ENCODE results near the gene EGLN3.

Gene EGLN3

GRCh38 chr14:33909380-33910084 lies 41.3 kb downstream of the EGLN3 start:
- no peak for DNase-seq

GRCh38 chr14:33908540-33909223 lies 42.2 kb downstream of the EGLN3 start:
- DNase-seq, result peak; percentile 26

- DNase-seq, result no peak
These were observed 43.9 kb downstream of the EGLN3 start for GRCh38 chr14:33906968-33907367.

- DNase-seq, result no peak
These were observed 46.3 kb downstream of the EGLN3 start for GRCh38 chr14:33904609-33905008.

DNA sequence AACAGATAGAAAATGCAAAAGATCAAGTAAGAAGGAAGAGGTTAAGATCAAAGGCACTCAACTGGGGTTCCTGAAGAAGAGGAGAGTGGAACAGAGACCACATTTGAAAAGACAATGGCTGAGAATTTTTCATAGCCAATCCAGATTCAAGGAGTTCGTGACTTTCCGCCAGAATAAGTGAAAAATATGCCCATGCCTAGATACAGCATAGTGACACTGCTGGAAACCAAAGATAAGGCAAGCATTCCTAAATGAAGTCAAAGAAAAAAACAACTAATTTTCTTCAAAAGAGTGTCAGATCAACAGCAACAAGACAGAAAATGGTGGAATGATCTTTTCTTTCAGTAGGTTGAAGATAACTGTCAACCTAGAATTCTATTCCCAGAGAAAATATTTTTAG lies 47.5 kb downstream of the EGLN3 start:
- DNase-seq, result no peak

DNA sequence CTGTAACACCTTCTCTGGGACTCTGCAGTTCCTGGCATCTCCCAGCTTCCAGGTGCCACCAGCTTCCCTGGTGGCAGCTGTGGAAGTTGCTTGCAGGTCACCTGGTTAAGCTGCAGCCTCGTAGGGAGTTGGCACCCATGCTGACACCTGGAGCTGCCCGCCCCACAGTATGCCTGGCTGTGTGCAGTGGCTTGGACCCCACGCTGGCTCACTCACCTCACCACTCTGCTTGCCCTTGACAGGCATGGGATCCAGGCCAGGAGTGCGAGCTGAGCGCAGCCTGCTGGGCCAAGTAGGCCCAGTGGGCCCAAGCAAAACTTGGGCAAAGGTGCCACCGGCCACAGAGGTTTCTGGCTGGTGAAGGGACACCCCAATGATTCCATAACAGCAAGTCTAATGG lies 48.5 kb downstream of the EGLN3 start:
- no peak for DNase-seq

DNA sequence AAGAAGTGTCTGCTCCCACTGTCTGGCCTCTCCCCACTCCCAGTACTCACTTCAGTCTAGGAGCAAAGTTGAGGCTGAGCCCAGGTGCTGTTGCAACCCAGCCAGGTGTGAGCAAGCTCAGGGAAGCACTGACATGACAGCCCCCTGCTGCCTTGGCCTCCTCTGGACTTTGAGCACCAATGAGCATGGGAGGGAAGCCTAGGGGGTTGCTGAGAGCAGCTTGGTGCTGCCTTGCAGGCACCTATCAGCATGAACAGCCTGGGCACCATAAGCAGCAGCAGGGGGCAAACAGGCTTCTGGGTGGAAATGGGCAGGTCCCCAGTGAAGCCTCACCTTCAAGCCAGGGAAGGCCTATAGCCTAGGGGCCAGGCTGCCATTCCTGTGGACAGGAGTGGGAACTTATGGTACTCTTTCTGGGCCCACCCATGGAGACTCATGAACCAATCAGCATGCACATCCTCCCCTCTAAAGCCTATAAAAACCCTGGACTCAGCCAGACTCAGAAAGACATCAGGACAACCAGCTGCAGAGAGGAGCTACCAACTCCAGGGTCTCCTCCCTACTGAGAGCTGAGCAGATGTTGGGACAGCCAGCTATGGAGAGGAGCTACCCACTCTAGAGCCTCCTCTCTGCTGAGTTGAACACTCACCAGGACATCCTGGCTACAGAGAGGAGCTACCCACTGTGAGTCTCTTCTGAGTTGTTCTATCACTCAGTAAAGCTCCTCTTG lies 49.3 kb downstream of the EGLN3 start:
- no peak for DNase-seq

GRCh38 chr14:33900706-33901105 lies 50.2 kb downstream of the EGLN3 start:
- DNase-seq, result no peak

- DNase-seq, result peak; percentile 50
These were observed 51.0 kb downstream of the EGLN3 start for GRCh38 chr14:33899723-33900341.

DNA sequence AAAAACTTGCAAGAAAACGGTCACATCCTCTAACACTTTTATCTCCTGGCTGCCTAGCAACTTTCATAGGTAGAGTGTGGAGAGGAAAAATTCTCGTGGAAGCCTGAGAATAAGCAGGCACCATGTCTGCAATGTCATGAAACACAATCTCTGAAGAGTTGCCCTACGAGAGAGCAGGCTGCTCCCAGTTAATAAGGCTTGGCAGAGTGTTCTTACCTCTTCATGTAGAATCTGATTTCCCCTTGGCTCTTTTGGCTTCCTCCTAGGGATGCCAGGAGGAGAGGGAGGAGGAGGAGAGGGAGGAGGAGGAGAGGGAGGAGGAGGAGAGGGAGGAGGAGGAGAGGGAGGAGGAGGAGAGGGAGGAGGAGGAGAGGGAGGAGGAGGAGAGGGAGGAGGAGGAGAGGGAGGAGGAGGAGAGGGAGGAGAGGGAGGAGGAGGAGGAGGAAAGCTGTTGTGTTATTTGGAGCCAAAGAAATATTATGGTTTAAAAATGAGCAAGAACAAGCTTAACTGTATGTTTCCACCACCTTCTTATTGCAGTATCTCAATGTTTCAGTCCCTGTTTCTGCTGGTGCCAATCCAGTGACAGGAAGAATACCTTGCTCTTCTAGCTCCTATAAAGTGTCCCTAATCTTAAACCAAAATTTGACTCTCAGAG lies 52.9 kb downstream of the EGLN3 start:
- no peak for DNase-seq

DNA sequence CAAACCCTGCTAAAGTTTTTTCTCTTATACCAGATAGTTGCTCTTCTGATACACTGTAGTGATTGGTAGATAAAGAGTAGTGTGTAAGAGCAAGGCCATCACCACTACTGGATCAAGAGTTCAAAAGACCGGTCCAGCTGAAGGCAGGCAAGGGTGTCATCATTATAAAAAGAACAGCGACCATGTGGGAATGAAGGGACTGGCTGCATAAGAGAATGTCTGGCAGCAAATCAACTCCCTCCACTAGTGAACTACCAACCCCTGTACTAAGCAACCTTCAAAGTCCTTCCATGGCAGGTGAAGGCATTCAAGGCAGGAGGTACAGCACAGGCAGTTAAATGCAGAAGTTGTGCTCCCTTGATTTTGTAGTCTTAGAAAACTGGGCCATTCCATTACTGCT lies 53.5 kb downstream of the EGLN3 start:
- no peak for DNase-seq

DNA sequence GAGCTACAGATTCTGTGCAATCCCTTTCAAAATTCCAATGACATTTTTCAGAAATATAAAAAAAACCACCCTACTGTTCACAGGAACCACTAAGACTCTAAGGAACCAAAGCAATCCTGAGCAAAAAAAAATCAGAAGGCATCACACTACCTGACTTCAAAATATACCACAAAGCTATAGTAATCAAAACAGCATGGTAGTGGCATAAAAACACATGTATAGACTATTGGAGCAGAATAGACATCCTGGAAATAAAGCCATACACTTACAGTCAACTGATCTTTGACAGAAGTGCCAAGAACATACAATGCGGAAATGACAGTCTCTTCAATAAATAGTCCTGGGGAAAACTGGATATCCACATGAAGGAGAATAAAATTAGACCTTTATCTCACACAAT lies 56.5 kb downstream of the EGLN3 start:
- DNase-seq, result no peak

GRCh38 chr14:33891700-33892099 lies 59.2 kb downstream of the EGLN3 start:
- no peak for DNase-seq

DNA sequence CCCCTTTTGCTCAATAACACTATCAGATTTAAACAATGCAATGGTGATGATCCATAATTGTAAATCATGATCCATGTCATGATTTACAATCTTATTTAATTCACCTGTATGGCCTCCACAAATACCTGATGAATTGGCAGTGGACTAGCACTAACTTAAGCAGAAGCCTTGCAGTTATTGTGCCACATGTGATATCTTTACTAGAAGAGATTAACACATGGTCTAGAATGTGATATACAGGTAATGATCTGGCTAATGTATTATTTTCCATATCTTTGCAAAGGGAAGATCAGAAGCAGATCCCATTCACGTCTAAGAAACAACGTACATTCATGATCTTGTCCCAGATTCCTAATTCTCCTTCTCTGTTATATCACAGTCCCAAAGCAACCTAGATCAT lies 66.0 kb downstream of the EGLN3 start:
- no peak for DNase-seq

GRCh38 chr14:33880330-33880729 lies 70.5 kb downstream of the EGLN3 start:
- peak; percentile 87 for DNase-seq

- DNase-seq, result no peak
These were observed 71.1 kb downstream of the EGLN3 start for GRCh38 chr14:33879684-33880286.

DNA sequence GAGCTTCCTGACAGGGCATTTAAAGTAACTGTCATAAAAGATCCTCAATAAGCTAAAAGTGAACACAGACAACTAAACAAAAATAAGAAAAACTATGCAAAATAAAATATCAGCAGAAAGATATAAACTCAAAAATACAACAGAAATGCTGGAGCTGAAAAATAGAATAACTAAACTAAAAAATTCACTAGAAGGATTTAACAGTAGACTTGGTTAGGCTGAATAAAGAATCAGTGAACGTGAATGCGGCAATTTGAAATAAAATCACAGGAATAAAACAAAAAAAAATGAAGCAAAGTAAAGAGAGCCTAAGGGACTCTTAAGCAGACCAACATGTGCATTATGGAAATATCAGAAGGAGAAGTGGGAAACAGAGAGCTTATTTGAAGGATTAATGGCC lies 74.6 kb downstream of the EGLN3 start:
- DNase-seq, result no peak
